C4-2B (cell line): ENCODE results near the gene WDR88.

Source experiments
- H3K27ac ChIP-seq: fragments of 450-650 bp; 2 replicates; pipeline ENCODE4 v1.5.1; 2017
- ZFX ChIP-seq: fragments of 450-650 bp; IDR thresholded peaks from 2 replicates; pipeline ENCODE4 v1.6.1; 2017
- TF ChIP-seq, protein P1 (sequence below): fragments of 450-650 bp; conservative IDR thresholded peaks from 2 replicates; pipeline ENCODE4 v1.5.1; 2017; ENCODE audit warnings: mild to moderate bottlenecking

WDR88 gene, protein sequence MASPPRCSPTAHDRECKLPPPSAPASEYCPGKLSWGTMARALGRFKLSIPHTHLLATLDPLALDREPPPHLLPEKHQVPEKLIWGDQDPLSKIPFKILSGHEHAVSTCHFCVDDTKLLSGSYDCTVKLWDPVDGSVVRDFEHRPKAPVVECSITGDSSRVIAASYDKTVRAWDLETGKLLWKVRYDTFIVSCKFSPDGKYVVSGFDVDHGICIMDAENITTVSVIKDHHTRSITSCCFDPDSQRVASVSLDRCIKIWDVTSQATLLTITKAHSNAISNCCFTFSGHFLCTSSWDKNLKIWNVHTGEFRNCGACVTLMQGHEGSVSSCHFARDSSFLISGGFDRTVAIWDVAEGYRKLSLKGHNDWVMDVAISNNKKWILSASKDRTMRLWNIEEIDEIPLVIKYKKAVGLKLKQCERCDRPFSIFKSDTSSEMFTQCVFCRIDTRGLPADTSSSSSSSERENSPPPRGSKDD

GRCh38 chr19:33132021-33132420 is at the start of gene WDR88:
WDR88 (plus strand) TSS chr19:33132114; CDS start chr19:33132170, 56 bp downstream.
- TF ChIP-seq, protein P1, sequence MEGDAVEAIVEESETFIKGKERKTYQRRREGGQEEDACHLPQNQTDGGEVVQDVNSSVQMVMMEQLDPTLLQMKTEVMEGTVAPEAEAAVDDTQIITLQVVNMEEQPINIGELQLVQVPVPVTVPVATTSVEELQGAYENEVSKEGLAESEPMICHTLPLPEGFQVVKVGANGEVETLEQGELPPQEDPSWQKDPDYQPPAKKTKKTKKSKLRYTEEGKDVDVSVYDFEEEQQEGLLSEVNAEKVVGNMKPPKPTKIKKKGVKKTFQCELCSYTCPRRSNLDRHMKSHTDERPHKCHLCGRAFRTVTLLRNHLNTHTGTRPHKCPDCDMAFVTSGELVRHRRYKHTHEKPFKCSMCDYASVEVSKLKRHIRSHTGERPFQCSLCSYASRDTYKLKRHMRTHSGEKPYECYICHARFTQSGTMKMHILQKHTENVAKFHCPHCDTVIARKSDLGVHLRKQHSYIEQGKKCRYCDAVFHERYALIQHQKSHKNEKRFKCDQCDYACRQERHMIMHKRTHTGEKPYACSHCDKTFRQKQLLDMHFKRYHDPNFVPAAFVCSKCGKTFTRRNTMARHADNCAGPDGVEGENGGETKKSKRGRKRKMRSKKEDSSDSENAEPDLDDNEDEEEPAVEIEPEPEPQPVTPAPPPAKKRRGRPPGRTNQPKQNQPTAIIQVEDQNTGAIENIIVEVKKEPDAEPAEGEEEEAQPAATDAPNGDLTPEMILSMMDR, result no peak
- no peak for TF ChIP-seq ZFX
- no peak within 1 kb of the TSS for H3K27ac ChIP-seq

DNA sequence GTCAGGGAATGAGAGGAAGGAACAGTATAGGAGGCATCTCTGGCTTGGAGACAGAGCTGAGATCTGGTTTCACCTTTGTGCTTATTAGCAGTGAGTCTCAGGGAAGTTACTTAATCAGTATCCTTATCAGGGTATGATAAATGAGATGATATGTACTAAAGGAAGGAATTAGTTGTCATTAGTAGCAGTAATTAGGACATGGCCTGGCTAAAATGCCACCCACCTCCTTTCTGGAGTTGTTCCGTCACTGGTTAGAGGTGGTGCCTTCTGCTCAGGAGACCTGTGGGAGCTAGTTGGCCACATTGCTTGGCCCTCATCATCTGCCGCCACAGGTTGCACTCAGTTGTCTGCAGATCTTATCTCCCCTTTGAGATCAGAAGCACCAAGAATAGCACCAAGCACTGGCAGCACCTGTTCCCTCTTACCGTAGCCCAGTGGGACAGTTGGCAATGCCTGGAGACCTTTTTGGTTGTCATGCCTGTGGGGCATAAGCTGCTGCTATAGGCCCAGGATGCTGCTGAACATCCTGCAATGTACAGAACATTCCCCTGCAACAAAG is 46.3 kb upstream of the WDR88 start:
- TF ChIP-seq, protein P1, result no peak
- no peak for TF ChIP-seq ZFX
- no peak overlapping the region for H3K27ac ChIP-seq

DNA sequence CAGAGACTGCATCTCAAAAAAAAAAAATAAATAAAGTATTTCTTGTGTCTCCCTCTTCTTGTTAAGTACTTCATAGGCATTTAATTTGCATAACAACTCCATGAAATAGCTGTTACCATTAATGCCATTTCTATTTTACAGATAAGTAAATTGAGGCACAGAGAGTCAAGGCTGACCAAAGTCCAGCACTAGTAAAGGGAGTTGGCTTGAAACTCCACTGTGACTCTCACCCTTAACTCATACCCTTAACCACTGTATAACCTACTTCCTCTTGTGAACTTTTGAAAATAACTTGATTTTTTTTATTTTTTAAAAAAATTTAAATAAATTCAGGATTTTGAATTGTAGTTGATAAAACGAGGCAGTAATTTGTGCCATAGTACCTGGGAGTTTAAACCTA is 45.0 kb upstream of the WDR88 start:
- TF ChIP-seq, protein P1, result no peak
- no peak for TF ChIP-seq ZFX
- no peak overlapping the region for H3K27ac ChIP-seq

DNA sequence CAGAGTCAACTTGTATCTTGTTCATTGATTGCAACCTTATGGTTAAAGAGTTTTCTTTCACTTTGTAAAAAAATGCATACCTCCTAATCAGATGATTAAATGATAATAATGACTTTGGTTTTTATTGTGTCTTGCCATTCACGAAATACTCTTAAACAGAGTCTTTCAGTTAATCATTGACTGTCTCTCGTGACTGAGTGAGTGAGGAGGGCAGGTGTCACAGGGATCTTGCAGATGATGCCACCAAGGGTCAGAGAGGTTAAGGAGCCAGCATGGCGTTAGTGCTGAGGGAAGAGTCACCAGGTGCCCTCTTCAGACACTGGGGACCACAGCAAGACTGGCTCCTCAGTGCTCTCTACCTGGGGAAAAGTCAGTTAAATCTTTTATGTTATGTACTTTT is 42.9 kb upstream of the WDR88 start:
- TF ChIP-seq, protein P1, result no peak
- TF ChIP-seq ZFX, result no peak
- H3K27ac ChIP-seq, result no peak overlapping the region

GRCh38 chr19:33090179-33090578 is 41.7 kb upstream of the WDR88 start:
- H3K27ac ChIP-seq, result no peak overlapping the region
- TF ChIP-seq, protein P1, result no peak
- no peak for TF ChIP-seq ZFX

GRCh38 chr19:33093420-33094210 is 38.3 kb upstream of the WDR88 start:
- TF ChIP-seq ZFX, result no peak
- TF ChIP-seq, protein P1, result no peak
- H3K27ac ChIP-seq, result no peak overlapping the region
